Activated naive CD8-positive, alpha-beta T cell (primary cell): Measurements from ENCODE around the gene MAP7.

Experiments
- H3K27ac Mint-ChIP-seq: one replicate; pipeline ENCODE4 v1.8.0; 2021; ENCODE audit warnings: mixed read lengths
- H3K27me3 Mint-ChIP-seq: one replicate; pipeline ENCODE4 v1.8.0; 2021; ENCODE audit warnings: mixed read lengths
- H3K36me3 Mint-ChIP-seq: one replicate; pipeline ENCODE4 v1.8.0; 2021; ENCODE audit warnings: mixed read lengths
- H3K4me1 Mint-ChIP-seq: one replicate; pipeline ENCODE4 v1.8.0; 2021; ENCODE audit warnings: low read depth, mixed read lengths
- H3K4me3 Mint-ChIP-seq: one replicate; pipeline ENCODE4 v1.8.0; 2021; ENCODE audit warnings: mild to moderate bottlenecking, mixed read lengths
- H3K9me3 Mint-ChIP-seq: one replicate; pipeline ENCODE4 v1.8.0; 2021; ENCODE audit warnings: low read depth, mixed read lengths

Gene MAP7

GRCh38 chr6:136338486-136338885, 211.7 kb downstream of the MAP7 start:
- no peak overlapping the region for H3K4me3 Mint-ChIP-seq
- H3K27me3 Mint-ChIP-seq, result no peaks in the 10 kb centered on the region
- H3K36me3 Mint-ChIP-seq, result no peaks in the 10 kb centered on the region
- no peaks in the 10 kb centered on the region for H3K9me3 Mint-ChIP-seq
- H3K27ac Mint-ChIP-seq, result no peak overlapping the region
- no peaks in the 10 kb centered on the region for H3K4me1 Mint-ChIP-seq

- no peaks in the 10 kb centered on the region for H3K9me3 Mint-ChIP-seq
- no peaks in the 10 kb centered on the region for H3K36me3 Mint-ChIP-seq
- H3K27me3 Mint-ChIP-seq, result no peaks in the 10 kb centered on the region
- H3K27ac Mint-ChIP-seq, result no peak overlapping the region
- H3K4me3 Mint-ChIP-seq, result no peak overlapping the region
- H3K4me1 Mint-ChIP-seq, result no peaks in the 10 kb centered on the region
These were observed 212.6 kb downstream of the MAP7 start for GRCh38 chr6:136337606-136338005.

- H3K27me3 Mint-ChIP-seq, result no peaks in the 10 kb centered on the region
- no peak overlapping the region for H3K27ac Mint-ChIP-seq
- no peaks in the 10 kb centered on the region for H3K9me3 Mint-ChIP-seq
- H3K4me3 Mint-ChIP-seq, result no peak overlapping the region
- no peaks in the 10 kb centered on the region for H3K4me1 Mint-ChIP-seq
- H3K36me3 Mint-ChIP-seq, result no peaks in the 10 kb centered on the region
These were observed 213.1 kb downstream of the MAP7 start for GRCh38 chr6:136337121-136337520.

- H3K36me3 Mint-ChIP-seq, result no peaks in the 10 kb centered on the region
- no peaks in the 10 kb centered on the region for H3K9me3 Mint-ChIP-seq
- no peak overlapping the region for H3K27ac Mint-ChIP-seq
- H3K4me1 Mint-ChIP-seq, result no peaks in the 10 kb centered on the region
- no peak overlapping the region for H3K4me3 Mint-ChIP-seq
- no peaks in the 10 kb centered on the region for H3K27me3 Mint-ChIP-seq
These were observed 214.4 kb downstream of the MAP7 start for GRCh38 chr6:136335736-136336363.

GRCh38 chr6:136334853-136335252, 215.4 kb downstream of the MAP7 start:
- Mint-ChIP-seq H3K36me3 (no peaks in the 10 kb centered on the region), H3K4me1 (no peaks in the 10 kb centered on the region)

GRCh38 chr6:136334465-136334846, 215.8 kb downstream of the MAP7 start:
- Mint-ChIP-seq H3K36me3 (no peaks in the 10 kb centered on the region), H3K4me1 (no peaks in the 10 kb centered on the region), H3K4me3 (no peak overlapping the region), H3K9me3 (no peaks in the 10 kb centered on the region), H3K27me3 (no peaks in the 10 kb centered on the region), H3K27ac (no peak overlapping the region)

More at GRCh38 chr6:136334853-136335252, 215.4 kb downstream of the MAP7 start:
- Mint-ChIP-seq H3K27ac (no peak overlapping the region), H3K9me3 (no peaks in the 10 kb centered on the region), H3K27me3 (no peaks in the 10 kb centered on the region), H3K4me3 (no peak overlapping the region)

- no peaks in the 10 kb centered on the region for H3K9me3 Mint-ChIP-seq
- H3K4me3 Mint-ChIP-seq, result no peak overlapping the region
- H3K27me3 Mint-ChIP-seq, result no peaks in the 10 kb centered on the region
- H3K4me1 Mint-ChIP-seq, result no peaks in the 10 kb centered on the region
- no peaks in the 10 kb centered on the region for H3K36me3 Mint-ChIP-seq
- no peak overlapping the region for H3K27ac Mint-ChIP-seq
These were observed 216.3 kb downstream of the MAP7 start for GRCh38 chr6:136333824-136334464.

- Mint-ChIP-seq H3K4me3 (no peak overlapping the region), H3K27me3 (no peaks in the 10 kb centered on the region), H3K9me3 (no peaks in the 10 kb centered on the region), H3K27ac (no peak overlapping the region), H3K4me1 (no peaks in the 10 kb centered on the region), H3K36me3 (no peaks in the 10 kb centered on the region)
These were observed 218.8 kb downstream of the MAP7 start for GRCh38 chr6:136331461-136331860.

- no peak overlapping the region for H3K27ac Mint-ChIP-seq
- no peaks in the 10 kb centered on the region for H3K36me3 Mint-ChIP-seq
- H3K9me3 Mint-ChIP-seq, result no peaks in the 10 kb centered on the region
- H3K4me1 Mint-ChIP-seq, result no peaks in the 10 kb centered on the region
- no peak overlapping the region for H3K4me3 Mint-ChIP-seq
- no peaks in the 10 kb centered on the region for H3K27me3 Mint-ChIP-seq
These were observed 219.6 kb downstream of the MAP7 start for GRCh38 chr6:136330634-136331033.

- Mint-ChIP-seq H3K36me3 (no peaks in the 10 kb centered on the region), H3K4me1 (no peaks in the 10 kb centered on the region), H3K27me3 (no peaks in the 10 kb centered on the region), H3K9me3 (no peaks in the 10 kb centered on the region), H3K27ac (no peak overlapping the region), H3K4me3 (no peak overlapping the region)
These were observed 224.1 kb downstream of the MAP7 start for GRCh38 chr6:136326038-136326553.

- no peak overlapping the region for H3K27ac Mint-ChIP-seq
- no peaks in the 10 kb centered on the region for H3K36me3 Mint-ChIP-seq
- no peaks in the 10 kb centered on the region for H3K27me3 Mint-ChIP-seq
- H3K4me1 Mint-ChIP-seq, result no peaks in the 10 kb centered on the region
- H3K9me3 Mint-ChIP-seq, result no peaks in the 10 kb centered on the region
- H3K4me3 Mint-ChIP-seq, result no peak overlapping the region
These were observed 225.4 kb downstream of the MAP7 start for GRCh38 chr6:136324686-136325380.

- no peak overlapping the region for H3K27ac Mint-ChIP-seq
- H3K27me3 Mint-ChIP-seq, result no peaks in the 10 kb centered on the region
- no peaks in the 10 kb centered on the region for H3K36me3 Mint-ChIP-seq
- H3K9me3 Mint-ChIP-seq, result no peaks in the 10 kb centered on the region
- no peak overlapping the region for H3K4me3 Mint-ChIP-seq
- H3K4me1 Mint-ChIP-seq, result no peaks in the 10 kb centered on the region
These were observed 226.7 kb downstream of the MAP7 start for GRCh38 chr6:136323431-136324112.

GRCh38 chr6:136319732-136320131, 230.5 kb downstream of the MAP7 start:
- H3K36me3 Mint-ChIP-seq, result no peaks in the 10 kb centered on the region
- H3K27me3 Mint-ChIP-seq, result no peaks in the 10 kb centered on the region
- no peaks in the 10 kb centered on the region for H3K9me3 Mint-ChIP-seq
- no peak overlapping the region for H3K27ac Mint-ChIP-seq
- no peak overlapping the region for H3K4me3 Mint-ChIP-seq
- no peaks in the 10 kb centered on the region for H3K4me1 Mint-ChIP-seq

GRCh38 chr6:136318676-136319075, 231.5 kb downstream of the MAP7 start:
- no peaks in the 10 kb centered on the region for H3K27me3 Mint-ChIP-seq
- H3K36me3 Mint-ChIP-seq, result no peaks in the 10 kb centered on the region
- no peaks in the 10 kb centered on the region for H3K4me1 Mint-ChIP-seq
- no peak overlapping the region for H3K4me3 Mint-ChIP-seq
- H3K27ac Mint-ChIP-seq, result no peak overlapping the region
- no peaks in the 10 kb centered on the region for H3K9me3 Mint-ChIP-seq

GRCh38 chr6:136317971-136318370, 232.3 kb downstream of the MAP7 start:
- Mint-ChIP-seq H3K27me3 (peaks cover 2% of the 10 kb centered on the region), H3K4me3 (no peak overlapping the region), H3K4me1 (no peaks in the 10 kb centered on the region), H3K36me3 (no peaks in the 10 kb centered on the region), H3K9me3 (no peaks in the 10 kb centered on the region), H3K27ac (no peak overlapping the region)
